ENCODE measurements around the gene VWA2. TPM values are rescaled to one million over a fixed set of nuclear protein-coding genes. Genes with fewer than 3 reads are reported as not detected.
A peak's percentile ranks its signal among the peaks of the same experiment; 100 is the strongest.

Gene VWA2
- total RNA-seq, 2 donors from 2014 or later: not detected

GRCh38 chr10:114232561-114233176 lies 6.4 kb upstream of the VWA2 start:
- Mint-ChIP-seq H3K27me3 (peaks cover 22 to 40% of the 10 kb centered on the region in 2 donors), H3K27ac (no peak overlapping the region)

GRCh38 chr10:114233482-114233881 lies 5.6 kb upstream of the VWA2 start:
- no peaks in the 10 kb centered on the region for H3K36me3 Mint-ChIP-seq
- peaks cover 0 to 4% of the 10 kb centered on the region in 2 donors for H3K4me1 Mint-ChIP-seq (ENCODE audit: low read depth in 2 of 2)
- ATAC-seq (no peak), DNase-seq (ENCODE audit: low spot score) (no peak)
- H3K27me3 Mint-ChIP-seq: peaks cover 23 to 38% of the 10 kb centered on the region in 2 donors
- no peak overlapping the region for H3K27ac Mint-ChIP-seq
- no peaks in the 10 kb centered on the region for H3K9me3 Mint-ChIP-seq
- H3K4me3 Mint-ChIP-seq: no peak overlapping the region

More at GRCh38 chr10:114232561-114233176, 6.4 kb upstream of the VWA2 start:
- DNase-seq (ENCODE audit: low spot score) (no peak), ATAC-seq (no peak)
- Mint-ChIP-seq H3K4me3 (no peak overlapping the region), H3K36me3 (no peaks in the 10 kb centered on the region), H3K4me1 (ENCODE audit: low read depth in 2 of 2) (no peaks in the 10 kb centered on the region), H3K9me3 (no peaks in the 10 kb centered on the region)

GRCh38 chr10:114234132-114234531 lies 4.9 kb upstream of the VWA2 start:
- no peaks in the 10 kb centered on the region for H3K9me3 Mint-ChIP-seq
- H3K27me3 Mint-ChIP-seq: peaks cover 23 to 41% of the 10 kb centered on the region in 2 donors
- no peak for ATAC-seq

GRCh38 chr10:114239994-114240345 lies 916 bp downstream of the VWA2 start:
- peaks cover 0 to 4% of the 10 kb centered on the region in 2 donors for H3K4me1 Mint-ChIP-seq (ENCODE audit: low read depth in 2 of 2)
- H3K4me3 Mint-ChIP-seq: no peak overlapping the region
- no peaks in the 10 kb centered on the region for H3K9me3 Mint-ChIP-seq
- ATAC-seq (no peak), DNase-seq (ENCODE audit: low spot score) (no peak)
- H3K36me3 Mint-ChIP-seq: no peaks in the 10 kb centered on the region
- H3K27ac Mint-ChIP-seq: no peak overlapping the region
- H3K27me3 Mint-ChIP-seq: peaks cover 42 to 61% of the 10 kb centered on the region in 2 donors

More at GRCh38 chr10:114234132-114234531, 4.9 kb upstream of the VWA2 start:
- DNase-seq (ENCODE audit: low spot score): no peak
- Mint-ChIP-seq H3K27ac (no peak overlapping the region), H3K36me3 (no peaks in the 10 kb centered on the region), H3K4me1 (ENCODE audit: low read depth in 2 of 2) (peaks cover 0 to 4% of the 10 kb centered on the region in 2 donors), H3K4me3 (no peak overlapping the region)

- ATAC-seq (peak; percentile 31 to 59), DNase-seq (ENCODE audit: low spot score) (no peak)
- no peaks in the 10 kb centered on the region for H3K36me3 Mint-ChIP-seq
- H3K4me1 Mint-ChIP-seq (ENCODE audit: low read depth in 2 of 2): peaks cover 0 to 4% of the 10 kb centered on the region in 2 donors
- no peak overlapping the region for H3K4me3 Mint-ChIP-seq
- H3K27me3 Mint-ChIP-seq: peaks cover 34 to 57% of the 10 kb centered on the region in 2 donors
- no peak overlapping the region for H3K27ac Mint-ChIP-seq
- no peaks in the 10 kb centered on the region for H3K9me3 Mint-ChIP-seq
Observed at GRCh38 chr10:114242235-114242634, 3.2 kb downstream of the VWA2 start.

GRCh38 chr10:114243661-114244060 lies 4.6 kb downstream of the VWA2 start:
- Mint-ChIP-seq H3K4me1 (ENCODE audit: low read depth in 2 of 2) (no peaks in the 10 kb centered on the region), H3K36me3 (no peaks in the 10 kb centered on the region), H3K4me3 (no peak overlapping the region), H3K9me3 (no peaks in the 10 kb centered on the region), H3K27ac (no peak overlapping the region), H3K27me3 (peaks cover 30 to 49% of the 10 kb centered on the region in 2 donors)
- no peak for ATAC-seq
- no peak for DNase-seq (ENCODE audit: low spot score)

- Mint-ChIP-seq H3K36me3 (no peaks in the 10 kb centered on the region), H3K4me3 (no peak overlapping the region), H3K9me3 (no peaks in the 10 kb centered on the region), H3K27ac (no peak overlapping the region), H3K27me3 (peaks cover 30 to 46% of the 10 kb centered on the region in 2 donors), H3K4me1 (ENCODE audit: low read depth in 2 of 2) (no peaks in the 10 kb centered on the region)
- DNase-seq (ENCODE audit: low spot score) (no peak), ATAC-seq (no peak)
Observed at GRCh38 chr10:114244126-114244525, 5.1 kb downstream of the VWA2 start.

- Mint-ChIP-seq H3K4me1 (ENCODE audit: low read depth in 2 of 2) (no peaks in the 10 kb centered on the region), H3K27me3 (peaks cover 31 to 49% of the 10 kb centered on the region in 2 donors), H3K9me3 (no peaks in the 10 kb centered on the region), H3K27ac (no peak overlapping the region), H3K36me3 (no peaks in the 10 kb centered on the region), H3K4me3 (no peak overlapping the region)
- ATAC-seq: no peak
- no peak for DNase-seq (ENCODE audit: low spot score)
Observed at GRCh38 chr10:114245121-114245791, 6.2 kb downstream of the VWA2 start.

GRCh38 chr10:114246679-114247305 lies 7.7 kb downstream of the VWA2 start:
- ATAC-seq (no peak), DNase-seq (ENCODE audit: low spot score) (no peak)
- H3K4me1 Mint-ChIP-seq (ENCODE audit: low read depth in 2 of 2): no peaks in the 10 kb centered on the region
- H3K36me3 Mint-ChIP-seq: no peaks in the 10 kb centered on the region
- H3K4me3 Mint-ChIP-seq: no peak overlapping the region
- H3K27me3 Mint-ChIP-seq: peaks cover 21 to 34% of the 10 kb centered on the region in 2 donors
- H3K27ac Mint-ChIP-seq: no peak overlapping the region
- H3K9me3 Mint-ChIP-seq: no peaks in the 10 kb centered on the region

GRCh38 chr10:114250236-114250635 lies 11.2 kb downstream of the VWA2 start:
- no peaks in the 10 kb centered on the region for H3K9me3 Mint-ChIP-seq
- ATAC-seq (no peak), DNase-seq (ENCODE audit: low spot score) (no peak)
- peaks cover 0 to 3% of the 10 kb centered on the region in 2 donors for H3K4me1 Mint-ChIP-seq (ENCODE audit: low read depth in 2 of 2)
- no peaks in the 10 kb centered on the region for H3K36me3 Mint-ChIP-seq
- peaks cover 9 to 22% of the 10 kb centered on the region in 2 donors for H3K27me3 Mint-ChIP-seq
- no peak overlapping the region for H3K27ac Mint-ChIP-seq
- no peak overlapping the region for H3K4me3 Mint-ChIP-seq

GRCh38 chr10:114250716-114251115 lies 11.7 kb downstream of the VWA2 start:
- Mint-ChIP-seq H3K9me3 (no peaks in the 10 kb centered on the region), H3K4me3 (no peak overlapping the region), H3K27ac (no peak overlapping the region), H3K36me3 (no peaks in the 10 kb centered on the region), H3K27me3 (peaks cover 9 to 22% of the 10 kb centered on the region in 2 donors), H3K4me1 (ENCODE audit: low read depth in 2 of 2) (peaks cover 0 to 3% of the 10 kb centered on the region in 2 donors)
- DNase-seq (ENCODE audit: low spot score): no peak
- ATAC-seq: no peak

- DNase-seq (ENCODE audit: low spot score) (no peak), ATAC-seq (no peak)
- H3K27me3 Mint-ChIP-seq: peaks cover 11 to 22% of the 10 kb centered on the region in 2 donors
- H3K4me1 Mint-ChIP-seq (ENCODE audit: low read depth in 2 of 2): peaks cover 0 to 3% of the 10 kb centered on the region in 2 donors
- no peak overlapping the region for H3K4me3 Mint-ChIP-seq
- no peak overlapping the region for H3K27ac Mint-ChIP-seq
- H3K36me3 Mint-ChIP-seq: no peaks in the 10 kb centered on the region
- H3K9me3 Mint-ChIP-seq: no peaks in the 10 kb centered on the region
Observed at GRCh38 chr10:114252092-114252491, 13.0 kb downstream of the VWA2 start.

GRCh38 chr10:114252883-114253282 lies 13.8 kb downstream of the VWA2 start:
- Mint-ChIP-seq H3K27me3 (peaks cover 11 to 22% of the 10 kb centered on the region in 2 donors), H3K36me3 (no peaks in the 10 kb centered on the region), H3K4me3 (no peak overlapping the region), H3K27ac (peak overlapping the region in 1 of 2 donors; percentile 56), H3K9me3 (no peaks in the 10 kb centered on the region), H3K4me1 (ENCODE audit: low read depth in 2 of 2) (peaks cover 0 to 3% of the 10 kb centered on the region in 2 donors)
- ATAC-seq (no peak), DNase-seq (ENCODE audit: low spot score) (no peak)

GRCh38 chr10:114255227-114255626 lies 16.2 kb downstream of the VWA2 start:
- no peak overlapping the region for H3K27ac Mint-ChIP-seq
- no peaks in the 10 kb centered on the region for H3K9me3 Mint-ChIP-seq
- ATAC-seq (no peak), DNase-seq (ENCODE audit: low spot score) (no peak)
- no peak overlapping the region for H3K4me3 Mint-ChIP-seq
- H3K27me3 Mint-ChIP-seq: peaks cover 9 to 16% of the 10 kb centered on the region in 2 donors
- H3K36me3 Mint-ChIP-seq: no peaks in the 10 kb centered on the region
- peaks cover 0 to 3% of the 10 kb centered on the region in 2 donors for H3K4me1 Mint-ChIP-seq (ENCODE audit: low read depth in 2 of 2)

Data from natural killer cell treated with Interleukin-12 subunit alpha and Interleukin-12 subunit beta and Interleukin-15 and Interleukin-18, amount 100 ng/mL, for 72 hours (primary cell).